Measurements from ENCODE around the gene MSL3. TPM values are rescaled to one million over a fixed set of nuclear protein-coding genes. Genes with fewer than 3 reads are reported as not detected.

MSL3 gene
- polyA plus RNA-seq, 1 donor (not counting 4 experiments of a cell fraction or from before 2014, with no cell fraction given): 30.7 TPM

DNA sequence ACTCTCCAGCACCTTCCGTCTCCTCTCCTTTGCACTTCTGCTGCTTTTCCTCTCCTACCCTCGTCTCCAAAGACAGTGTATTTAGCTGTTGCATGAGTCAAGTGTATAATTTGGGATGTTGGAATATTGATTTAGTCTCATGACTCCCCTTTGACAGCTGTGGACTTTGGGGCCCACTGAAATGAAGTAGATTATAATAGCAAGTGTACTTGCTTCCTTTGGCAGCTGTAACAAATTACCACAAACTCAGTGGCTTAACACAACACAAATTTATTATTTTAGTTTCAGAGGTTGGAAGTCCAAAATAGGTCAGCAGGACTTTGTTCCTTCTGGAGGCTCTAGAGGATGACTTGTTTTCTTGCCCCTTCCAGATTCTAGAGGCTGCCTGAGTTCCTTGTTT, 29.5 kb upstream of the MSL3 start:
- DNase-seq (ENCODE audit: low read depth, low spot score): no peak
- no peaks in the 10 kb centered on the region for H3K9me1 ChIP-seq (ENCODE audit: control insufficient read depth, extremely low read depth, insufficient read depth, low read length)
- H3K79me2 ChIP-seq (ENCODE audit: control insufficient read depth, insufficient read depth, low read length): no peaks in the 10 kb centered on the region
- FAIRE-seq: no peak
- H2AFZ ChIP-seq (ENCODE audit: control insufficient read depth, low read length): no peak overlapping the region
- no peak overlapping the region for H3K9ac ChIP-seq (ENCODE audit: control insufficient read depth, extremely low read depth, insufficient read depth, low read length)
- H3K9me3 ChIP-seq (ENCODE audit: control insufficient read depth, low read depth, low read length): no peaks in the 10 kb centered on the region
- H3K4me2 ChIP-seq (ENCODE audit: control insufficient read depth, extremely low read depth, insufficient read depth, low read depth, low read length): no peak overlapping the region
- H3K4me3 ChIP-seq (ENCODE audit: control insufficient read depth in 2 of 3, extremely low read depth in 1 of 3, insufficient read depth in 2 of 3, low read depth in 1 of 3, low read length in 3 of 3): no peak overlapping the region
- no peaks in the 10 kb centered on the region for H3K27me3 ChIP-seq (ENCODE audit: control insufficient read depth, extremely low read depth, insufficient read depth, low read length)
- dilution Hi-C loops (cut with MboI; ENCODE audit: extremely low pct_ligation_motif_present, low sequenced_read_pairs): no loop called here
- H3K36me3 ChIP-seq (ENCODE audit: control insufficient read depth in 2 of 2, extremely low read depth in 1 of 2, insufficient read depth in 2 of 2, low read length in 2 of 2): no peaks in the 10 kb centered on the region
- H3K27ac ChIP-seq (ENCODE audit: control insufficient read depth, insufficient read depth, low read length): no peak overlapping the region
- TF ChIP-seq EZH2 (IDR thresholded peaks at IDR 0.05; ENCODE audit: low read length) (no peak), CTCF (optimal IDR thresholded peaks at IDR 0.05 in 1 of 3, IDR thresholded peaks at IDR 0.05 in 1 of 3, conservative IDR thresholded peaks at IDR 0.05 in 1 of 3; ENCODE audit: extremely low read depth in 1 of 3, insufficient read depth in 2 of 3, low read length in 3 of 3) (no peak)
- H4K20me1 ChIP-seq (ENCODE audit: control insufficient read depth, extremely low read depth, insufficient read depth, low read length): no peaks in the 10 kb centered on the region
- no peaks in the 10 kb centered on the region for H3K4me1 ChIP-seq (ENCODE audit: control insufficient read depth, extremely low read depth, insufficient read depth, low read length)

- dilution Hi-C loops (cut with MboI; ENCODE audit: extremely low pct_ligation_motif_present, low sequenced_read_pairs): no loop called here
- no peaks in the 10 kb centered on the region for H3K9me1 ChIP-seq (ENCODE audit: control insufficient read depth, extremely low read depth, insufficient read depth, low read length)
- H3K27ac ChIP-seq (ENCODE audit: control insufficient read depth, insufficient read depth, low read length): no peak overlapping the region
- H2AFZ ChIP-seq (ENCODE audit: control insufficient read depth, low read length): no peak overlapping the region
- H3K4me3 ChIP-seq (ENCODE audit: control insufficient read depth in 2 of 3, extremely low read depth in 1 of 3, insufficient read depth in 2 of 3, low read depth in 1 of 3, low read length in 3 of 3): no peak overlapping the region
- H3K4me2 ChIP-seq (ENCODE audit: control insufficient read depth, extremely low read depth, insufficient read depth, low read depth, low read length): no peak overlapping the region
- no peaks in the 10 kb centered on the region for H4K20me1 ChIP-seq (ENCODE audit: control insufficient read depth, extremely low read depth, insufficient read depth, low read length)
- DNase-seq (ENCODE audit: low read depth, low spot score) (no peak), FAIRE-seq (no peak)
- H3K4me1 ChIP-seq (ENCODE audit: control insufficient read depth, extremely low read depth, insufficient read depth, low read length): no peaks in the 10 kb centered on the region
- no peak overlapping the region for H3K9ac ChIP-seq (ENCODE audit: control insufficient read depth, extremely low read depth, insufficient read depth, low read length)
- H3K36me3 ChIP-seq (ENCODE audit: control insufficient read depth in 2 of 2, extremely low read depth in 1 of 2, insufficient read depth in 2 of 2, low read length in 2 of 2): no peaks in the 10 kb centered on the region
- TF ChIP-seq EZH2 (IDR thresholded peaks at IDR 0.05; ENCODE audit: low read length) (no peak), CTCF (optimal IDR thresholded peaks at IDR 0.05 in 1 of 3, IDR thresholded peaks at IDR 0.05 in 1 of 3, conservative IDR thresholded peaks at IDR 0.05 in 1 of 3; ENCODE audit: extremely low read depth in 1 of 3, insufficient read depth in 2 of 3, low read length in 3 of 3) (no peak)
- H3K9me3 ChIP-seq (ENCODE audit: control insufficient read depth, low read depth, low read length): no peaks in the 10 kb centered on the region
- no peaks in the 10 kb centered on the region for H3K79me2 ChIP-seq (ENCODE audit: control insufficient read depth, insufficient read depth, low read length)
- no peaks in the 10 kb centered on the region for H3K27me3 ChIP-seq (ENCODE audit: control insufficient read depth, extremely low read depth, insufficient read depth, low read length)
These were observed 24.4 kb upstream of the MSL3 start for GRCh38 chrX:11733614-11734013.

All from keratinocyte (primary cell).